ENCODE data around the gene TPTE.
"Not testable (repeated sequence)": the region's sequence is repeated elsewhere in the genome, so short reads cannot be mapped to it uniquely, and the experiment has no call there.

Gene TPTE

DNA sequence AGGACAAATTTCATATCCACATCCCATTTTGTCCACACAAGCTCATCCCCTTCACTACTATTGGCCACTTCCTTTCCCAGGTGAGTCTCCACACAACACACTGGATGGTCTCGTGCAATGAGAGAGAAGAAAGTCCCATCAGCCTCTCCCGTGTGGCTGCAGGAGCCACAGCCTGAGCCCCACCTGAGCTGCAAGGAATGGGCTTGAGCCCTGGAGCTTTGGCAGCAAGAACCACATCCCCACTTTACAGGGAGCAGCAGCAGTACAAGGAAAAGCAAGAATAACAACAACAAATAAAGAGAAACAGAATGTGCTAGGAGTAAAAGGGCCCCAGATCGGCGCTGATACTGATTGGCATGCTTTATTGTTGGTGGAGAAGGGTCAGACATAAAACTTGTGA is 117.7 kb downstream of the TPTE start:
- no peak for DNase-seq (ENCODE audit: low read depth in 2 of 2)
- TF ChIP-seq CTCF (IDR thresholded peaks at IDR 0.05; ENCODE audit: low read depth, low read length): no peak
- no peak overlapping the region for H3K4me3 ChIP-seq (replicated peaks in 1 of 2; ENCODE audit: low read depth in 2 of 2, low read length in 2 of 2)

DNA sequence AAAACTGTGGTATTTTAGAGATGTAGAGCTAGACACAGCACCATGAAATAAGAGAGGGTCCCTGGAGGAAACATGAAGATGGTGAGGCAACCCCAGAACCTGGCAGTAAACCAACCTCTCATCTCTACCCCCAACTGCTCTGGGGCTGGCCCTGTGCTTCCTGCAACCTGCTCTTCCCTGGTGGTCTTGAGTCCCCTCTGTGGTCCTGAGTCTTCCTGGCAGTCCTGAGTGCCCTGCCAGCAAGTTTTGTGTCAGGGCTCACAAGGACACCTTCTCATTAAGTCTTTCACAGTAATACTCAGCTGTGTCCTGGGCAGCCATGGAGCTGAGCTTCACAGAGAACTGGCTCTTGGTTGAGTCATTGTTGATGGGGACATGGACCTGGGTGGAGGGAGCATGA is 118.4 kb downstream of the TPTE start:
- DNase-seq (ENCODE audit: low read depth in 2 of 2); H3K4me3 ChIP-seq (replicated peaks in 1 of 2; ENCODE audit: low read depth in 2 of 2, low read length in 2 of 2): not testable (repeated sequence)

- no peak overlapping the region for H3K4me3 ChIP-seq (replicated peaks in 1 of 2; ENCODE audit: low read depth in 2 of 2, low read length in 2 of 2)
- no peak for DNase-seq (ENCODE audit: low read depth in 2 of 2)
- TF ChIP-seq CTCF (IDR thresholded peaks at IDR 0.05; ENCODE audit: low read depth, low read length): no peak
Observed at GRCh38 chr21:10640446-10640845, 119.1 kb downstream of the TPTE start.

- no peak for TF ChIP-seq CTCF (IDR thresholded peaks at IDR 0.05; ENCODE audit: low read depth, low read length)
- DNase-seq (ENCODE audit: low read depth in 2 of 2): no peak
- no peak overlapping the region for H3K4me3 ChIP-seq (replicated peaks in 1 of 2; ENCODE audit: low read depth in 2 of 2, low read length in 2 of 2)
Observed at GRCh38 chr21:10641107-10641506, 119.7 kb downstream of the TPTE start.

GRCh38 chr21:10645667-10646066 is 124.3 kb downstream of the TPTE start:
- not testable (repeated sequence) for H3K4me3 ChIP-seq (replicated peaks in 1 of 2; ENCODE audit: low read depth in 2 of 2, low read length in 2 of 2); DNase-seq (ENCODE audit: low read depth in 2 of 2)

GRCh38 chr21:10649350-10650149 is 128.2 kb downstream of the TPTE start:
- H3K4me3 ChIP-seq (replicated peaks in 1 of 2; ENCODE audit: low read depth in 2 of 2, low read length in 2 of 2); DNase-seq (ENCODE audit: low read depth in 2 of 2): not testable (repeated sequence)

- not testable (repeated sequence) for DNase-seq (ENCODE audit: low read depth in 2 of 2); H3K4me3 ChIP-seq (replicated peaks in 1 of 2; ENCODE audit: low read depth in 2 of 2, low read length in 2 of 2)
Observed at GRCh38 chr21:10650297-10650696, 128.9 kb downstream of the TPTE start.

Data from cardiac fibroblast (primary cell).